NCI-H187 treated with DMSO at 0.1 percent for 48 hours (cell line): ENCODE results near the gene NDRG3.
"Not testable (repeated sequence)": the region's sequence is repeated elsewhere in the genome, so short reads cannot be mapped to it uniquely, and the experiment has no call there.

Experiments
- DNase-seq: peaks from one replicate; lab custom pipeline; 2025; lab: John Stamatoyannopoulos, UW

NDRG3 gene

DNA sequence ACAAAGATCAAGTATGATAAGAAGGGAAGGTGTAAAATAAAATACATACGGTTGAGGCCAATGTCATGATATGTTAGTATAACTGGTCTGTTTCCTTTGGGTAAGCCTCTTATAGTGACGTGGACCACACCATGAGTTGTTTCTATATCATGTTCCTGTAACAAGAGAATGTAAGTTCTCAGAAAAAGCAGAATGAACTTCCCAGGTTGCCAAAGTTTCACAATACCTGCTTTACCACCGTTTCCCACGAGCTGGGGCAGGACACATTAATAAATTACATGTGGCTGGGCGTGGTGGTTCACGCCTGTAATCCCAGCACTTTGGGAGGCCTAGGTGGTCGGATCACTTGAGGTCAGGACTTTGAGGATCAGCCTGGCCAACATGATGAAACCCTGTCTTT, 57.3 kb downstream of the NDRG3 start:
- DNase-seq = no peak

DNA sequence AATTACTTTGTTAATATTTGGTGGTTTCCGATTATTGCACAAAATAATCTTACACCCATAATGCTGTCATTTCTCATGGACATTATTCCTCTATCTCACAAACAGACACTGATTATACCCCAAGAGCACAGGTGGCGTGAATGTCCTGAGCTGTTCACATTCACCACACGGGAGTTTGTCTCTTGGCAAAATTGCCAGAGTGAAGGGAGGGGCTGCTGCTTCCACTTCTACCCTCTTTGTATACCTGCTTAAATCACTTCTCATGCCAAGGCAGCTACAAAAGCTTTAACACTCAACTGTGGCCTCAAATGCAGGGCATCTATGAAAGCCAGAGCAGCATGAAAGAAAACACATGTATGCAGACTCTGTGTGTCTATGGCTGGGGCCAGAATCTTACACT, 58.0 kb downstream of the NDRG3 start:
- DNase-seq = no peak

DNA sequence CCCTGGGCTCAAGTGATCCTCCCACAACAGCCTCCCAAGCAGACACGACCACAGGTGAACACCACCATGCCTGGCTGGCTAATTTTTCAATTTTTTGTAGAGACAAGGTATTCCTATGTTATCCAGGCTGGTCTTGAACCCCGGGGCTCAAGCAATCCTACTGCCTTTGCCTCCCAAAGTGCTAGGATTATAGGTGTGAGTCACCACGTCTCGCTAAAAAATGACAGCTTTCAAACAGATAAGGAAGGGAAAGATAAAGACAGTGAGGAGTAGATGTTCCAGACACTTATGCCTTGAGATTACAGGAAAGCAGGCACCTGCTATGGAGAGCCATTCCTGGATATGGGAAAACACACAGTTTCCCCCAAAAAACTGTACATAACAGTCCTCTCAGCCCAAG, 58.9 kb downstream of the NDRG3 start:
- DNase-seq = no peak

DNA sequence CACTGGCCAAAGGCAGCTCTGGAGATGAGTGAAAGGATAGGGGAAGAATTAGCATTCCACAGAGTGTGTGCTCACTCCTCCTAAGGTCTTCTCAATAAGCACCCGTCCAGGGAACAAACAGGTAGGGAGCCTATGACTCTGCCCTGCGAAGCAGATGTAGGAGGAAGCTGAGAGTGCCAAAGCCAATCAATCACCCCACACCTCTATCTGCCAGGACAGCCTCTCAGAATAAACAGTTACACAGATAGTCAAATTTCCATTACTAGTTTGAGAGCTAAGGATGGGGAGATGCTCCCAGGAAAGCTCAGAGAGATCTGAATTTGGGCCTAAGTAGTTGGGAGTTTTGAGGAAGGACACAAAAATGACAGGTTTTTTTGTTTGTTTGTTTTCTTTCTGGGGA, 59.4 kb downstream of the NDRG3 start:
- DNase-seq = no peak

DNA sequence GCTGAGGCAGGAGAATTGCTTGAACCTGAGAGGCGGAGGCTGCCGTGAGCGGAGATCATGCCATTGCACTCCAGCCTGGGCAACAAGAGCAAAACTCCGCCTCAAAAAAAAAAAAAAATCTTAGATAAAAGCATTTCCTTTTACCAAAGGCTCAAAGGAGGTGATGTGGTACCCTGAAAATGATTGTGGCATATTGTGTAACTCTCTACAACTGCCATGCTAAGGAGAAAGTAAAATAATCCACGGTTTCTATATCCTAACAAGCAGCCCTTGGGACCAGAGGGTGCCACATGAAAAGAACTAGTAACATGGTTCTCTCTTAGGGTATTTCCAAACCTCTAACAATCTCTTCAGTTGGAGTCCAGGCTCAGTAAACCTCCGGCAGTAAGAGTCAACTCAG, 61.1 kb downstream of the NDRG3 start:
- no peak for DNase-seq

DNA sequence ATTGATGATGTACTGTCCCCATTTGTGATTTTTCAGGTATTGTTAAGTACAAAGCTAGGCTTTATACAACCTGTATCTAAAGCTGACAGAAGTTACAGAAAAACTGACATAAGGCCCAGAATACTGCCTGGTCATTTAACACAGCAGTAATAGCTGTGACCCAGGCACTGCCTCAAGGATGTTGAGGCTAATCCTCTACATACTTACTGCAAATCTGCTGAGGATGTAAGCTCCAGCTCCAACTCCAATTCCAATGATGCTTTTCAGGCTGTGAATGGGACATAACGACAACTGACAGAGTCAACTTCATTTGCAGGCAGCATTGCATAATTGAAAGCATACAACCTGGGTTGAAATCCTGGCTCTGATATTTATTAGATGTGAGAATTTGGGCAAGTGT, 63.6 kb downstream of the NDRG3 start:
- DNase-seq = no peak

DNA sequence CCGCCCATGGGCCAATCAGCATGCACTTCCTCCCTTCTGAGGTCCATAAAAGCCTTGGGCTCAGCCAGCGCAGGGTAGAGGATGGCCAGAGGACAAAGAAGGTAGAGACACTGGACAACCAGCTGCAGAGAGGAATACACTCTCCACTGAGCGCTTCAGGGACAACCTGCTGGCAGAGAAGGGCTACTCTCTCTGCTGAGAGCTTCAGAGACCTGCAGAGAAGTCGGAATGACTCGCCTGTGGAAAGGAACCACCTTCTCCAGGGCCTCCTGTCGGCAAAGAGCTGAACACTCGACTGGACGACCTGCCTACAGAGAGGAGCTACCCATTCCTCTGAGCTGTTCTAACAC, 68.5 kb downstream of the NDRG3 start:
- DNase-seq = no peak

DNA sequence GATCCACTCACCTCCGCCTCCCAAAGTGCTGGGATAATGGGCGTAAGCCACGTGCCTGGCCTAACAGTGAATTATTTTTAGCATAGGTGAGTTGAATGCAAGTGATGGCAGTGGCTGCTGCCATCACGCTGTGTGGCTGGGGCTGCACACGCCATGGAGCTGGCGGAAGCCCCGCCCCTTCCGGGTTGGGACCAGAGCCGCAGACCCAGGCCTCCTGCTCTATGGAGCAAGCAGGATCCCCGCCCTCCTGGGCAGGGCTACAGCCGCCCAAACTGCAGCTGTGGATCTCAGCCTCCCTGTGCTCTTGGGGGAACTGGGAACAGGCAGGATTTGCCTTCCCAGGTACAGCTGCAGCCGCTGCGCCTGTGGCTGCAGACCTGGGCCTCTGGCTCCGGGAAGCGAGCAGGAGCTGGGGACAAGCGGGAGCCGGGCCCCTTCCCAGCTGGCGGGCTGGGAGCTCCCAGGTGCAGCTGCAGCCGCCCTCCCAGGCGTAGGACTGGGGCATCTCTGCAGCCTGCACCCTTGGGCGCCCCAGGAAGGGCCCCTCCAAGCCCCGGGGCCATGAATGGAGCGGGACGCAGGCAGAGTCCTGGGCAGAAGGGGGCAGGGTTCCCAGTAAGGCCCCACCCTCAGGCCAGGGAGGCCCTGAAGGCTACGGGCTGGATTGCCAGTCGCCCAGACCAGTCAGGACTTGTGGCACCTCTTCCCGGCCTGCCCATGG, 69.0 kb downstream of the NDRG3 start:
- DNase-seq = no peak

DNA sequence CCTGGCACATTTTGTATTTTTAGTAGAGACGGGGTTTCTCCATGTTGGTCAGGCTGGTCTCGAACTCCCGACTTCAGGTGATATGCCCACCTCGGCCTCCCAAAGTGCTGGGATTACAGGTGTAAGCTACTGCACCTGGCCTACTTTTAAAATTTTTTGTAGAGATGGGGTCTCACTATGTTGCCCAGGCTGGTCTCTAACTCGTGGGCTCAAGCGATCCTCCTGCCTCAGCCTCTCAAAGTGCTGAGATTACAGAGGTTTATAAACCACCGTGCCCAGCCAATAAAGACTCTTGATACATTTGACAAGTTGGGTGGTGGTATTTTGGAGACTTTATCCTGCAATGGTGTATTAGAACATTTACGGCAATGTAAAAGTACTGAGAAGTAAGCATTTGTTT, 70.3 kb downstream of the NDRG3 start:
- DNase-seq = not testable (repeated sequence)

DNA sequence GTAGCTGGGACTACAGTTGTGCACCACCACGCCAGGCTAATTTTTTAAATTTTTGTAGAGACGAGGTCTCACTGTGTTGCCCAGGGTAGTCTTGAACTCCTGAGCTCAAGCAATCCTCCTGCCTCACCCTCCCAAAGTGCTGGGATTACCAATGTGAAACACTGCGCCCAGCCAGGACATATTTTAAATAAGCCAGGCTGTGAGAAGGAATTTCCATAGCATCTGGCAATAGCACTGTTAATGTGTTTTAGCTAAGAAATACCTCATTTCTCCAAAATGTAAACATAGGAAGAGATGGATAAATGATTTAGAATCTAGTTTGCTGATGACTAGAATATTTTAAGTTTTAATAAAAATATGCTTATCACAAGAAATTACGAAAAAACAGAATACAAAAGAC, 72.9 kb downstream of the NDRG3 start:
- no peak for DNase-seq

DNA sequence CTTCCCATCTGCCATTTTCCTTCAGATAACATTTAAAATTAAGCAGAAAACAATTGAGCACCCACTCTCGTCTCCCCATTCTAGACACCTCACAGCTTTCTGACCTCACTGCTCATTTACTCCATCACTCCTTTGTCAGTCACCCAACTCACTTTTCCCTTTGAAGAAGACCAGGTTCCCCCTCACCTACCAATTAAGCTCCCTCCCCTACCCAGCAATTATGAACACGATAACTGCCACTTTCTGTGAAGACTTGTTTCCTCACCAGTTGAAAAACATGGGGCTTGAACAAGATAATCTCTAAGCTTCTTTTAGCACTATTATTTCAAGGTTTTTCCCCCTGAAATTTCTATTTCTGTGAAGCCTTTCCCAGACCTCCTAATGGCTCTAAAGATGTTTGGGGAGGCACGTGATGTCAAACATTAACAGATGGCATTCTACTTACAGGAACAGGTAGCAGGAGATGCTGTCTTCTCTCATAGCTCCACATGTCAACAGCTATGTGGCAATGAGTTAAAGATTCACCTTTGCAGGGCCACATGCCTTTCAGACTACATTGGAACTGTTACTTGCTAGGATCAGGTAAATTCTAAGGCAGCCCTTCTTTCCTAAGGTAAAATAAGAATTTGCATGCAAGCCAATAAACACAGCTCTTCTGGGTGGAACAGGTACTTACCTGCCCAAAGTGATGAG, 75.1 kb downstream of the NDRG3 start:
- DNase-seq = no peak

DNA sequence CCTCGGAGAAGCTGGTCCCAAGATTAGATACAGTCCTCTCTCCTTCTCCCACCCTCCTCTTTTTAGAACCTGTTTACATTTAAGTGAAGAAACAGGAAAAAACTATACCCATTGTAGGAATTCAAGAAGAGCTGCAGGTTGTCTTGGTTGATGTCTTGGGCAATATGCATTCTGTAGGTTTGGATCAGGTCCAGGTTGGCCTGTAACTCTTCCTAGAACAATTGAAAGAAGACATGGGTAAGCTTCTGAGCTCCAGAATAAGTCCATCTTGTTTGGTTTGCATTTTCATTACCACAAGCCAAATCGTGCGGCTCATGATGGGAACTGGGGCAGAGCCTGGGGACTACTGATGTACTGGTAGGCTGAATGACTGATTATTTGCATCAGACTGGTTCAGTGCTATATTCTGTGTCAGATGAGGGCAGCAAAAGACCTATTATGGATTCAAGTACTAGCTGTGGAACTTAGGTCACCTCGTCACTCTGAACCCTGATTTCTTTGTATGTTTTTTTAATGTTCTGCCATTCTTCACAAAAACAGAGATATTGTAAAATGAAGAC, 79.6 kb downstream of the NDRG3 start:
- DNase-seq = no peak

DNA sequence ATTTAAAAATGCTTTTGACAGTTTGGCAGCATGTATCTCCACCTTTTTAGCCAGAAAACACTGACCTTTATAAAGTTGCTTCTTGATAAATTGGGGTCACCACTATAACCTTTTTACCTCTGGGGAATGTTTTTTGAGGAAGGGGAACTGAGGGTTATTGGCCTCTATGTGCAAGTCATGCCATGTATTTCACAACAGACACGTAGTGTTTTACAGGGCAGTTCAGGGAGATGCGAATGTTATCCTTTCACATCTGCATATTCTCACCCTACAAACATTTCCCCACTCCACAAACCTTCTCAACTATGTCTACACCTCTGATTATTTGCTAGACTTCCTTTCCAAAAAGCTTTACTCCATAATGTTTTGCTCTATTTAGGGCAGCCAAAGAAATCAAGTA, 82.9 kb downstream of the NDRG3 start:
- no peak for DNase-seq

DNA sequence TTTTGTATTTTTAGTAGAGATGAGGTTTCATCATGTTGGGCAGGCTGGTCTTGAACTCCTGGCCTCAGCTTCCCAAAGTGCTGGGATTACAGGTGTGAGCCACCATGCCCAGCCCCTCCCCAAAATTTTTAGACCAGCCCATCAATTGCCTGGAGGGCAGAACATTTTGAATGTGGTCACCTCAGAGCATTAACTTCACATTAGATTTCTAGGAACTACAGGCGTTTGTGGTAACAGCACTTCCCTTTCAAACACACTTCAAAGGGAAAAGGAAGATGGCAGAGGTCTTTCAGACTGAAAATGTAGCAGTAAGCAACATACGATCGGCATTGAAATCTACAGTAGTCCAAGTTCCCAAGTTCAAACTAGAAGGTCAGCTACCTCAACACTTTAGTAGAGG, 87.6 kb downstream of the NDRG3 start:
- no peak for DNase-seq

DNA sequence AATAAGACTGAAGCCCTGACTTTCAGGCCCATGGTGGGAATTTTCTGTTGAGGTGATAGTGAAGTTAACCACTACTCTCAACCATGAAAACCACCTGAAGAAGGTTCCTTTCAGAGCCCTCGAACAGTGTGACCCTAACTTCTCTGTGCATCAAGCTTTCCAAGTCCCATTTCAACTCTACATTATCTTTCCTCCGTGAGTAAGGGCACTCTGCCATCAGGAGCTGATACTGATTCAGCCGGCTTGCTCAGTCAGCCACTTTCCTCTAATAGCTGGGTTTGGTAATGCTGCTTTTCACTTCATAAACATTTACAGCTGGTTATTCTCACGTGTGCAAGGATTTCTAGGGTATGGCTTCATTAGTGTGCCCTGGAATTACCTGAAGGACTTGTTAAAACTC, 89.2 kb downstream of the NDRG3 start:
- no peak for DNase-seq

DNA sequence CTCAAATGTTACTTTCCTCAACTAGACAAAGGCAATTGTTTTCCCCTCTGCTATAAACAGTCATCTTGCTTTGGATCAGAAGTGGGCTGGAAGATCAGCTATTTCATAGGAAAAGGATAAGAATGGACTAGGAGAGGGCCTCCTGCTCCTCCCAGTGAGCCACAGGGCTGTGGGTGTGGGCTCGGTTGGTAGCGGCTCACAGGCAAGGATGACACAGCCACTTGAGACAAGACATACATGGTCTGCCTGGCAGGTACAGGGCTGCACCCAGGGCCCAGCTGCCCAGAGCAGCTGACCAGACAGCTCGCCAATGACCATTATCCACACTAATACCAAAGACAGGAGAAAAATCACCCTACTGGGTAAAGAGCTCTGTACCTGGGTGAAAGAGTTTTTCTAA, 90.9 kb downstream of the NDRG3 start:
- DNase-seq = no peak

DNA sequence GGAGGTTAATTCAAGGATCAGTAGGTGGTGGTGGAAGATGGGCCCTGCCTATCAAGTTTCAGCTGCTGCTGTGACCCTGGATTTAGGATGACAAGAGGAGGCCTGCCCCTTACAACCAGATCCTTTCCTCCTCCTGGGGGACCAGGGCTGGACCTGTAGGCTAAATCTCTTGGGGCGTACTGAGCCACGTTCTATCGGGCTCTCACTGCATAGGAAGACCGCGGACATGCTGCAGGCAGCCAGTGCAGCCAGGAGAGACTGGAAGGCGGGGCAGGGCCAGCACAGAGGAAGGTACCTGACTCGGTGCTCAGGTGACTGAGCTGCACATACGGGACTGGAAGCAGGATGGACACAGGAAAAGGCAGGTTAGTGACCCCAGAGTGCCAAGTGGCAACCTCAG, 91.4 kb downstream of the NDRG3 start:
- no peak for DNase-seq

DNA sequence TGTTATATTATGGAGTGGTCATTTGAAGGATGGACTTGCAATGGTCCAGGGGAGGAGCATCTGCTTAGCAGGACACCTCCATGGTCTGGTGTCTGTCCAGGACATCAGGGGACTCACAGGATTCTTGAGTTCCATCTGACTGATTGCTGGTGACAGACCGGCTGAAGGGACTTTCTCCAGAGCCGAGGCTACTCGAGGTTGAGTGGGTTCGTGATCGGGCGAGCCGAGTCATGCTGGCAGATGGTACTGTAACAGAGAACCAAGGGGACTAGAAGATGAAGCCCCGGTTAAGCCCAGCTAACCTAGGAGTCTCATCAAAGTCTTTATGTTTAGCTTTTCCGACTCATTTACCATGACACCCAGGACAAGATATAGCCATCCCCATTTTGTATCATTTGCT, 92.4 kb downstream of the NDRG3 start:
- no peak for DNase-seq

DNA sequence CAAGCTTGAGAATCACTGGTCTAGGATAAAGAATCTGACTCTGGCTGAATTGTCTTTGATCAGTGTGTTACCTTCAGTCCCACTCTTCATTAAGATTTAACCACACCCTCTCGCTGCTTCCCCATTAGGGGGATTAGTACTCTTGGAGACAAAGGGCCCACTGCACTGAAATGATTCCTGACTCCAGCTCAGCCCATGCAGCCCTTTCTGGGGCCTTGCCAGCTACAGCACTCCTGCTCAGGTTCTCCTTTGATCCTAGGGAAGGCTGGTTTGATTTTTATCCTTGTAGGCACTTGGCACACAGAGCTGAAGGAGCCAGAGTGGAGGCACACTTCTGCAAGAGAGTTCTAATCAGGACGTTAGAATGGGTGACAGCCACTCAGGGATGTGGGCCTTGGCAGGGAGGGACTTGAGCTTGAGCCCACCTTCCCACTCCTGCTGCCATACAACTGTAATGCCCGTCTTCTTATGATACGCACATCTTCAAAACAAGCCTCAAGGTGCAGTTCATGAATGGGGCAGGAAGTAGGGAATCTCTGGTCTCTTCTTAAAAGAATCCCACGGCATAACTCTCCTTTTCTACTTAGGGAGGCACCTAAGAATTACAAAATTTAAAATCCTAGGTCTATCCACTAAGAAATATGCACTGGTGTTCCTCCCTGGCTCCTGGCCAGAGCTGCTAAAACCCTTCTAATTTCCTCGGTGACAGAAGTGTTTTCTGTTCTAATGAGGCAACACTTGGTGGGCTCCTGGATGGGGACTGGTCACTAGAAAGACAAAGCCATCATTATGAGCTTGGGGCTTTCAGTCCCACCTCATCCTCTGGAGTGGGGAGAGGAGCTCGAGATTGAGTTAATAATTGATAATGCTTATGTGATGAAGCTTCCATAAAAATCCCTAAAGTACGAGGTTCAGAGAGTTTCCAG, 98.4 kb downstream of the NDRG3 start:
- DNase-seq = no peak

DNA sequence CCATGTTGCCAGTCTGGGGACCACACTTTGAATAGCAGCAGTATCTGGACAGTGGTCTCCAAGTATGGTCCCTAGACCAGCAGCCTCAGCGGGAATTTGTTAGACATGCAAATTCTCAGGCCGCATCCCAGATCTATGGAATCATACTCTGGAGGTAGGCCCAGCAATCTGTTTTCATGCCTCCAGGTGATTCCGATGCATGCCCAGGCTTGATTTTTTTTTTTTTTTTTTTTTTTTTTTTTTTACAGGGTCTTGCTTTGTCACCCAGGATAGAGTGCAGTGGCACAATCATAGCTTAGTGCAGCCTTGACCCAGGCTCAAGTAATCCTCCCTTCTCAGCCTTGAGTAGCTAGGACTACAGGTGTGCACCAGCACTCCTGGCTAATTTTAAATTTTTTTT, 99.2 kb downstream of the NDRG3 start:
- no peak for DNase-seq

DNA sequence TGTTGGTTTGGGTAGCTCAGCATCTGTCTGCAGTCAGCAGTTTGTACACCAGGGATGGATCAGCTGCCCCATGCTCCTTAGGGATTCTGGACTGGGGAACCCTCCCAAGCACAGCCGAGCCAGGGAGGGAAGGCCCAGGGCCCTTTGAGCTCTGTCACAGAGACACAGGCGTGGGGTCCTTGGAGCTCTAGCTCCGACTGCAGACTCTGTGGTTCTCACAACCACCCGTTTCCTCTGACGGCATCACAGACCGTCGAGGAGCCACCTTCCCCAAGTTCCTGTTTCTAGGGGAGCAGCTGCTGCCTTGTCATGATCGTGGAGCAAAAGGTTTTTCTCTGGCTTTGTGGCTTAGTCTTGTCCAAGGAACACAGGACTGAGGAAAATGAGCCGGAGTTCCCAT, 99.9 kb downstream of the NDRG3 start, which contains the start of gene SLA2:
Gene SLA2 (minus strand): TSS at position 199 of the 400 bp plus-strand sequence. CDS start 4,861 bp downstream, outside the sequence.
- no peak for DNase-seq

DNA sequence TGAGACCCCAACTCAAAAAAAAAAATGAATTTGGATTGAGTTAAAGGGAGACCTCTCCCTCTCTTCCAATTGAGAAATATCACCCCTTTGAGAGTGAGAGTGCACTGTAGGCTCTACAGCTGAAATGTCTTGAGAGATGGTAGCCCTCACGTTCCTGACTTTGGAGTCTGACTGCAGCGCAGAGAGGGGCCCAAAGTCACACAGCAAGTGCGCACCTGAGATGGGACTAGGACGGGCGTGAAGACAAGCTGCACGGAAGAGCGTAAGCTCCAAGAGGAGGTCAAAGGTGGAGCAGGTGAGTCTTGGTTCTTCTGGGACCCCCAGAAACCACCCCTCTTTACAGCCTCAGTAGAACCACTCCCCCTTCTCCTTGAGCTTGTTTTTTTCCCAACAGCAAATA, 100.5 kb downstream of the NDRG3 start:
- no peak for DNase-seq

DNA sequence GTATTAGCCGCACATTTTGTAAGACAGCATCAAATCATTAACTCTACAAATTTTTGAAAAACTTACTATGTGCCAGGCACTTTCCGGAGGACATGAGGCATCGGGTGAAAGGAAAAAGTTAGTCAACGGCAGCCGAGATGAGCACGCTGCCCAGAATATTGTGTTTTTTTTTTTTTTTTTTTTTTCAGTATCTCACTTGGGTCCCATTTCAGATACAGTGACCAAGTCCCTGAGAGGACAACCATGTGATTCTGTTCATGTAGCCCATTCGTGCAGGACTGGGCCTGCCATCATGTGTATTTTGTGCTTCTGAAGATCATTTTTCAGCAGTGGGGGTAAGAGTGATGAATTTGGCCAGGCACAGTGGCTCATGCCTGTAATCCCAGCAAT, 101.2 kb downstream of the NDRG3 start:
- no peak for DNase-seq
